Measurements from ENCODE around the gene ITGB4.

DNA sequence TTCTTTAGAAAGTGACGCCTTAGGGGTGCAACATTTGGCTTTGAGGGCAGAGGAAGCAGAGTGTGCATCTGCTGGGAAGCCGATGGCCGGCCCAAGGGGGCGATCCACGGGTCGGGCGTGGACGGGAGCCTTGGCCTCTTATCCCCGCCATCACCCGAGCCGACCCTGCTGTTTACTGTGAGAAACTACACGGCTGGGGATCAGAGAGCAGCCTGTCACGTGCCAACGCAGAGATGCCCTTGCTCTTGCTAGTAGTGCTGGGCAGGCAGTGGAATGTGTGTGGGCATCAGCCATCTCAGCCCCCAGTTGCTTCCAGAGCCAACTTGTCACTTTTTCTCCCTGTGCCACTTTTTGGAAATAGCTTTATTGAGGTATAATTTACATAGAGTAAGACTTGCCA lies 26.7 kb upstream of the ITGB4 start:
- TF ChIP-seq POLR2AphosphoS5 (IDR thresholded peaks at IDR 0.05; ENCODE audit: control insufficient read depth, insufficient read depth, low read depth, low read length) (no peak), HMG20A (CRISPR knock-in tag; conservative IDR thresholded peaks at IDR 0.05) (no peak), NFE2L1 (tag; IDR thresholded peaks at IDR 0.05; ENCODE audit: borderline replicate concordance, low read depth) (no peak), TAF15 (IDR thresholded peaks at IDR 0.05; ENCODE audit: low read depth, low read length) (no peak)
- TF ChIP-seq, protein P1, sequence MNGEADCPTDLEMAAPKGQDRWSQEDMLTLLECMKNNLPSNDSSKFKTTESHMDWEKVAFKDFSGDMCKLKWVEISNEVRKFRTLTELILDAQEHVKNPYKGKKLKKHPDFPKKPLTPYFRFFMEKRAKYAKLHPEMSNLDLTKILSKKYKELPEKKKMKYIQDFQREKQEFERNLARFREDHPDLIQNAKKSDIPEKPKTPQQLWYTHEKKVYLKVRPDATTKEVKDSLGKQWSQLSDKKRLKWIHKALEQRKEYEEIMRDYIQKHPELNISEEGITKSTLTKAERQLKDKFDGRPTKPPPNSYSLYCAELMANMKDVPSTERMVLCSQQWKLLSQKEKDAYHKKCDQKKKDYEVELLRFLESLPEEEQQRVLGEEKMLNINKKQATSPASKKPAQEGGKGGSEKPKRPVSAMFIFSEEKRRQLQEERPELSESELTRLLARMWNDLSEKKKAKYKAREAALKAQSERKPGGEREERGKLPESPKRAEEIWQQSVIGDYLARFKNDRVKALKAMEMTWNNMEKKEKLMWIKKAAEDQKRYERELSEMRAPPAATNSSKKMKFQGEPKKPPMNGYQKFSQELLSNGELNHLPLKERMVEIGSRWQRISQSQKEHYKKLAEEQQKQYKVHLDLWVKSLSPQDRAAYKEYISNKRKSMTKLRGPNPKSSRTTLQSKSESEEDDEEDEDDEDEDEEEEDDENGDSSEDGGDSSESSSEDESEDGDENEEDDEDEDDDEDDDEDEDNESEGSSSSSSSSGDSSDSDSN (IDR thresholded peaks at IDR 0.05; ENCODE audit: borderline replicate concordance in 1 of 2, low read depth in 2 of 2, low read length in 2 of 2): no peak
- TF ChIP-seq, protein P2, sequence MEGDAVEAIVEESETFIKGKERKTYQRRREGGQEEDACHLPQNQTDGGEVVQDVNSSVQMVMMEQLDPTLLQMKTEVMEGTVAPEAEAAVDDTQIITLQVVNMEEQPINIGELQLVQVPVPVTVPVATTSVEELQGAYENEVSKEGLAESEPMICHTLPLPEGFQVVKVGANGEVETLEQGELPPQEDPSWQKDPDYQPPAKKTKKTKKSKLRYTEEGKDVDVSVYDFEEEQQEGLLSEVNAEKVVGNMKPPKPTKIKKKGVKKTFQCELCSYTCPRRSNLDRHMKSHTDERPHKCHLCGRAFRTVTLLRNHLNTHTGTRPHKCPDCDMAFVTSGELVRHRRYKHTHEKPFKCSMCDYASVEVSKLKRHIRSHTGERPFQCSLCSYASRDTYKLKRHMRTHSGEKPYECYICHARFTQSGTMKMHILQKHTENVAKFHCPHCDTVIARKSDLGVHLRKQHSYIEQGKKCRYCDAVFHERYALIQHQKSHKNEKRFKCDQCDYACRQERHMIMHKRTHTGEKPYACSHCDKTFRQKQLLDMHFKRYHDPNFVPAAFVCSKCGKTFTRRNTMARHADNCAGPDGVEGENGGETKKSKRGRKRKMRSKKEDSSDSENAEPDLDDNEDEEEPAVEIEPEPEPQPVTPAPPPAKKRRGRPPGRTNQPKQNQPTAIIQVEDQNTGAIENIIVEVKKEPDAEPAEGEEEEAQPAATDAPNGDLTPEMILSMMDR (IDR thresholded peaks at IDR 0.05 in 2 of 3, conservative IDR thresholded peaks at IDR 0.05 in 1 of 3; ENCODE audit: insufficient read depth in 2 of 3, low read depth in 1 of 3, low read length in 3 of 3): no peak

Data from K562 (cell line).